Neutrophil (primary cell): ENCODE measurements around the gene PRSS8.

ENCODE experiments used
- H3K27ac ChIP-seq: fragments of 200-600 bp; sonication (generic); 2 replicates; pipeline ENCODE4 v1.5.1; 2016; ENCODE audit warnings: mild to moderate bottlenecking, moderate library complexity
- H3K27me3 ChIP-seq: fragments of 200-600 bp; sonication (generic); 2 replicates; pipeline ENCODE4 v1.6.0; 2016; ENCODE audit warnings: mild to moderate bottlenecking
- H3K36me3 ChIP-seq: fragments of 200-600 bp; sonication (generic); 2 replicates; pipeline ENCODE4 v1.5.1; 2017
- H3K4me1 ChIP-seq, 2 experiments: fragments of 200-600 bp in 1 of 2; sonication (generic) in 1 of 2; 1 replicate in 1 of 2; 2 replicates in 1 of 2; pipeline versions ENCODE4 v1.5.1 to v1.6.1; 2013 to 2016; ENCODE audit warnings: low read depth in 1 of 2, low read length in 1 of 2, mild to moderate bottlenecking in 1 of 2, moderate library complexity in 1 of 2; ENCODE audit not compliant: control insufficient read depth in 1 of 2, insufficient read depth in 1 of 2
- H3K4me3 ChIP-seq, 2 experiments: fragments of 200-600 bp in 1 of 2; sonication (generic) in 1 of 2; 1 replicate in 1 of 2; 2 replicates in 1 of 2; pipeline ENCODE4 v1.5.1; 2013 to 2016; ENCODE audit warnings: low read depth in 1 of 2, low read length in 1 of 2, mild to moderate bottlenecking in 1 of 2, moderate library complexity in 1 of 2
- H3K9me3 ChIP-seq: fragments of 200-600 bp; sonication (generic); 2 replicates; pipeline ENCODE4 v1.5.1; 2016
- TF ChIP-seq, protein P1 (sequence below): fragments of 200-600 bp; sonication (generic); IDR thresholded peaks from 2 replicates; pipeline ENCODE4 v1.5.1; 2016; ENCODE audit warnings: antibody characterized with exemption

PRSS8 gene

DNA sequence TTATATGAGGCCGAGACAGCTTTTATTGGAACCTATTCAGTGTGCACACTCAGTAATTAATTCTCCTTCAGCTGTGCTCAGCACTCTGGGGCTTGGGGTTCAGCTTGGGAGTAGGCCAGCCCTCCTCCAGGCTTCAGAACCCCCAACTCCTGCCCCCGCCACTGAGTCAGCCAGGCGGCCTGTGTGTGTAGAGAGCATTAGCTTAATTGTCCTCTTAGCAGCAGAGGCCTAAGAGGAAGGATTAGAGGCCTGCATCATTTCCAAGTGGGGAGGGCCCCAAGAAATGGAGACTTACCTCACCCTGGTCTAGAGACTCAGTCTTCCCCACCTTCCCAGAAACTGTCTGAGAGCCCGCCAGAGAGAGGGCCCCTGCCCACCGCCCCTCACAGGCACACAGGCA lies 47.6 kb downstream of the PRSS8 start:
- H3K4me1 ChIP-seq = peaks cover under 1 to 3% of the 10 kb centered on the region in 2 experiments
- peaks cover 61% of the 10 kb centered on the region for H3K36me3 ChIP-seq
- no peaks in the 10 kb centered on the region for H3K27me3 ChIP-seq
- TF ChIP-seq, protein P1, sequence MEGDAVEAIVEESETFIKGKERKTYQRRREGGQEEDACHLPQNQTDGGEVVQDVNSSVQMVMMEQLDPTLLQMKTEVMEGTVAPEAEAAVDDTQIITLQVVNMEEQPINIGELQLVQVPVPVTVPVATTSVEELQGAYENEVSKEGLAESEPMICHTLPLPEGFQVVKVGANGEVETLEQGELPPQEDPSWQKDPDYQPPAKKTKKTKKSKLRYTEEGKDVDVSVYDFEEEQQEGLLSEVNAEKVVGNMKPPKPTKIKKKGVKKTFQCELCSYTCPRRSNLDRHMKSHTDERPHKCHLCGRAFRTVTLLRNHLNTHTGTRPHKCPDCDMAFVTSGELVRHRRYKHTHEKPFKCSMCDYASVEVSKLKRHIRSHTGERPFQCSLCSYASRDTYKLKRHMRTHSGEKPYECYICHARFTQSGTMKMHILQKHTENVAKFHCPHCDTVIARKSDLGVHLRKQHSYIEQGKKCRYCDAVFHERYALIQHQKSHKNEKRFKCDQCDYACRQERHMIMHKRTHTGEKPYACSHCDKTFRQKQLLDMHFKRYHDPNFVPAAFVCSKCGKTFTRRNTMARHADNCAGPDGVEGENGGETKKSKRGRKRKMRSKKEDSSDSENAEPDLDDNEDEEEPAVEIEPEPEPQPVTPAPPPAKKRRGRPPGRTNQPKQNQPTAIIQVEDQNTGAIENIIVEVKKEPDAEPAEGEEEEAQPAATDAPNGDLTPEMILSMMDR = no peak
- no peak overlapping the region for H3K4me3 ChIP-seq
- no peaks in the 10 kb centered on the region for H3K9me3 ChIP-seq
- H3K27ac ChIP-seq = no peak overlapping the region

DNA sequence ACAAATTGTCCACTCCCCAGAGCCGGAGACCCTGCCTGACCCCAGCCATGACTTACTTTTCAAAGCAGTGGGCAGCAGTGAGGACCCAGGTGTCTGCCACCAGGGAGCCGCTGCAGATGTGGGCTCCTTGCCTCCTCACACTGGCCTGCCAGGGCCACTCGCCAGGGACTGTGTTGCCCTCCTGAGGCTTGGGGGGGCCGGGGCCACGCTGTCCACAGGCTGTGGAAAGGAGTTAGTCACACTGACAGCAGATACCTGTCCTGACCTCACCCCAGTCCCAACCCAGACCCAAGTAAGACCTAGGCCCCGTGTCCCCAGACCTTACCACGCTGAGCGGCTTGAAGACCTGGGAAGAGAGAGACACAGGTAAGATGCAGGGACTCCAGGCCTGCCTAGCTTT lies 48.0 kb downstream of the PRSS8 start:
- TF ChIP-seq, protein P1 = no peak
- Histone ChIP-seq H3K27ac (no peak overlapping the region), H3K27me3 (no peaks in the 10 kb centered on the region), H3K4me1 (peaks cover 0 to 3% of the 10 kb centered on the region in 2 experiments), H3K36me3 (peaks cover 66% of the 10 kb centered on the region), H3K9me3 (no peaks in the 10 kb centered on the region), H3K4me3 (no peak overlapping the region)

DNA sequence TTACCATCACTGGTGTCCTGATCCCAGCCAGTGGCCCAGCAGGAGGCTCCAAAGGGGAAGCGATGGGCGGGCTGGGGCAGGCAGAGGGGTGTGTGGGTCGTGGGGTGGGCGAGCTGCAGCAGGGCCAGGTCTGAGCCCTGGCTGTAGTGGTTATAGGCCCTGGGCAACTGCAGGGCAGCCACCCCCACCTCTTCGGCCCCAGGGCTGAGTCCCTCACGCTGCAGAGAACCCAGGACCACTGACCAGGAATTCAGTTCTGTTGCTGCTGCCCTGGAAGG lies 49.0 kb downstream of the PRSS8 start:
- TF ChIP-seq, protein P1 = no peak
- Histone ChIP-seq H3K4me3 (no peak overlapping the region), H3K9me3 (no peaks in the 10 kb centered on the region), H3K4me1 (peaks cover 0 to 3% of the 10 kb centered on the region in 2 experiments), H3K36me3 (peaks cover 76% of the 10 kb centered on the region), H3K27me3 (no peaks in the 10 kb centered on the region), H3K27ac (no peak overlapping the region)

DNA sequence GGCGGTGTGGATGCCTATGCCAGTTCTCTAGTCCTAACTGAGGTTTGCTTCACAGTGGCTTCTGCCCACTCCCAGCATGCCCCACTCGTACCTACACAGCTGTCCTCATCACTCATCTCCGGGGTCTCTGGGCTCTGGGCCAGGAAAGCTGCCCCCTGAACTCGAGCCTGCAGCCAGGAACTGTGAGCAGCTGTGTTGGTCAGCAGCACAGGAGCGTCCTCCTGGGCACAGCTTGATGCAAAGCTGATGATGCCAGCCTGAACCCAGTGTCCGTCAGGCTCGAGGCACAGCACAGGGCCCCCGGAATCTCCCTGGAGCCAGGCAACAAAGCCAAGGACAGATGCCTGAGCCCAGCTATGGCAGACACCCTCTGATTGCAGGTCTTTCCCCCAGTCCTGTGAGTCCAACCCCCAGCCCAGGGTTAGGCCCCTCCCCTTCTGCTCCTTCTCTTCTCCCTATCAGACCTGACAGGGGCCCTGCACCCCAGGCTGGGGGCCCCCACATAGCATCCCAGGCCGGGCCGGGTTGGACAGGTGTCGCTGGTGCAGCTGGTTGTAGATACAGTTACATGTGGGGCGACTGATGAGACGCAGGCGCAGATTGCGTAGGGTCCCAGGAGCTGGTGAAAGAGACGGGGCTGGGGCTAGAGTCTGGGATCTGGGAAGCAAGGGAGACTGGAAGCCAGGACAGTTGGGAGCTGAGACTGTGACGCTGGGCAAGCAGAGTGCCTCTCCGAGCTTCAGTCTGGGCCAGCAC lies 49.5 kb downstream of the PRSS8 start:
- no peaks in the 10 kb centered on the region for H3K27me3 ChIP-seq
- H3K27ac ChIP-seq = no peak overlapping the region
- H3K36me3 ChIP-seq = peaks cover 81% of the 10 kb centered on the region
- no peak overlapping the region for H3K4me3 ChIP-seq
- H3K4me1 ChIP-seq = peaks cover 0 to 3% of the 10 kb centered on the region in 2 experiments
- TF ChIP-seq, protein P1 = no peak
- no peaks in the 10 kb centered on the region for H3K9me3 ChIP-seq

DNA sequence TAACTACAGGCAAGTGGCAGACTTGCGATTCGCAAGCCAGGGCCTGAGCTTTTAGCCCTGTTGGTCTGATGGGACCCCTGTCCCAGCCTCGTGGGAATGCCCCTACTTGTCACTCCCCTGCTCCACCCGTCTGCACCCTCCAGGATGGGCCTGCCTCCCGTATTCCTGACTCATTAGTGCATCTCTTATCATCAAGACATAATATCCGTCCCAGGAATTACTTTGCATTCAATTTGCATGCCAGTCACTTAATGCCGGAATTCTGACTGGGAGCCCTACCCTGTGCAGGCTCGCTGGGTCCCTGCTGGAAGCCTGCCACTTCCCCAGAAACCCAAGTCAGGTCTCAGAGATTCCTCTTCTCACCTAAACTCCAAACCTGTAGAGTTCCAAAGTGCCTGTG lies 50.1 kb downstream of the PRSS8 start:
- no peak overlapping the region for H3K4me3 ChIP-seq
- H3K27me3 ChIP-seq = no peaks in the 10 kb centered on the region
- H3K9me3 ChIP-seq = no peaks in the 10 kb centered on the region
- H3K4me1 ChIP-seq = peaks cover 0 to 3% of the 10 kb centered on the region in 2 experiments
- TF ChIP-seq, protein P1 = no peak
- H3K27ac ChIP-seq = peak overlapping the region; percentile 13
- peaks cover 84% of the 10 kb centered on the region for H3K36me3 ChIP-seq
